NCI-H2227 treated with DMSO at 0.1 percent for 48 hours (cell line): ENCODE results near the gene ZNHIT1.

ENCODE experiments used
- DNase-seq: peaks from one replicate; lab custom pipeline; 2025; lab: John Stamatoyannopoulos, UW

ZNHIT1 gene

DNA sequence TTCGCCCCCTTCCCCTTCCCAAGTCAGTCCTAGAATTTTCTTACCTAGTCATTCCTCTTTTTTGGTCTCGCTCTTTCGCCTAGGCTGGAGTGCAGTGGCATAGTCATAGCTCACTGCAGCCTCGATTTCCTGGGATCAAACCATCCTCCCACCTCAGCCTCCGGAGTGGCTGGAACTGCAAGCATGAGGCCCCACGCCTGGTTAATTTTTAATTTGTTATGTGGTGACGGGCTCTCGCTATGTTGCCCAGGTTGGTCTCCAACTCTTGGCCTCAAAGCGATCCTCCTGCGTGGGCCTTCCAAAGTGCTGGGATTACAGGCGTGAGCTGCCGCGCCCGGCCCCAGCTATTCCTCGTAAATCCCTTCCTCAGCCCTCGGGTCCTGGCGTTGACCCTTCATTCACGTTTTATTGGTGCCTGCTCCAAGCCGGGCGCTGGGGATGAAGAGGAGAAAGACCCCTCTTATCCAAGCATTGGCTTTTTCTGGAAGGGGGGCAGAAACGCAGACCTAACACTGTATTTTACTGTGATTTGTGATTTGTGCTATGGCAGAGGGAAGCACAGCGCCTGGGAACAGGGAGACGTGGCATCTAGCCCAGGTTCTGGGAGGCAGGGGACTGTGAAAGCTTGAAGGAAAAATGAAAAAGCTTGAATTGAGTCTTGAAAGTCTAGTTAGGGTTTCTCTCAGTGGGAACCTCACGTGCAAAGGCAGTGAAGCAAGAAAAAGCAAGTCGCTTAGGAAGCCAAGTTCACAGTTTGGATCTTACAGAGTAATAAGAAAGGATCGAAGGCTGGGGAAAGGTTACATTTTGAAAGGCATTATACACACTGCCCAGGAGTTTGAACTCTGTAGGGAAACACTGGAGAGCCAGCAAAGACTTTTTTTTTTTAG, 516 bp downstream of the ZNHIT1 start:
- DNase-seq, result no peak

DNA sequence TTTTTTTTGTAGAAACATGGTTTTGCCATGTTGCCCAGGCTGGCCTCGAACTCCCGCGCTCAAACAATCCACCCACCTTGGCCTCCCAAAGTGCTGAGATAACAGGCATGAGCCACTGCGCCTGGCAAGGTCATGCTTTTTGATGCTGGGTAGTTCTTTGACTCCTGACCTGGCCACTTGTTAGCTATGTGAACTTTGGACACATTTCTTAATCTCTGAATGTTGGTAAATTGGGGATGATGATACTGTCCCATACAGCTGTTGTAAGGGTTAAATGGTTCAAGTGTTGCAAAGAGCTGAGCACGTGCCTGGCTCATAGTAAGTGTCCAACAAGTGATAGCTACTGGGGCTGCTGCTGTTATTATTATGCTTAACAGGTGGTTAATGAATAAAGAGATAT, 2.3 kb downstream of the ZNHIT1 start:
- DNase-seq, result no peak

DNA sequence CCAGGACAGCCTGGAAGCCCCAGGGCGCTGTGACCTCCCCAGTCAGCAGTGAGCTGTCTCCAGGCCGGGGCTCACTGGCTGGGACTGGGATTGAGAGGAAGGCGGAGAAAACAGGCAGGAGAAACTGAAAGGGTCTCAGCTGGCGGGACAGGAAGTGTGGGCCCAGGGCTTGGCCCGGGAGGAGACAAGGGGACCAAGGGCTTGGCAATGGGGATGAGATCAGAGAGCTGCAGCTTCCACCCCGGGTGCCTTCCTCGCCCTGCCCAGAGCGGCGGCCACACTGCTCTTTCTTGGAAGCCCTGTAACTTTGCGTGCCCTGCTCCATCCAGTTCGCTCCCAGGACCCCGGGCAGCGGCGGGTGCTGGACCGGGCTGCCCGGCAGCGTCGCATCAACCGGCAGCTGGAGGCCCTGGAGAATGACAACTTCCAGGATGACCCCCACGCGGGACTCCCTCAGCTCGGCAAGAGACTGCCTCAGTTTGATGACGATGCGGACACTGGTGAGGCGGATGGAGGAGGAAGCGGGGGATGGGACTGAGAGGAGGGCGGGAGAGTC, 4.4 kb downstream of the ZNHIT1 start:
- no peak for DNase-seq

DNA sequence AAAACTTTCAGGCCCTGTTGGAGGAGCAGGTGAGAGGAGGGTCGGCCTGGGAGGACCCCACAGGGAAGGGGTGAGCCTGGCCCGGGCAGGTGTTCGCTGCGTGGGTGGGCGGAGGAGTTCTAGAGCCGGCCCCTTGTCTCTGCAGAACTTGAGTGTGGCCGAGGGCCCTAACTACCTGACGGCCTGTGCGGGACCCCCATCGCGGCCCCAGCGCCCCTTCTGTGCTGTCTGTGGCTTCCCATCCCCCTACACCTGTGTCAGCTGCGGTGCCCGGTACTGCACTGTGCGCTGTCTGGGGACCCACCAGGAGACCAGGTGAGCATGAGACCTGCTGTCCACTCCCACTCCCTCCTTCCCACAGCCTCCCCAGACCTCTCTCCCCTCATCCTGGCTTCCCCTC, 5.6 kb downstream of the ZNHIT1 start:
- DNase-seq, result no peak

DNA sequence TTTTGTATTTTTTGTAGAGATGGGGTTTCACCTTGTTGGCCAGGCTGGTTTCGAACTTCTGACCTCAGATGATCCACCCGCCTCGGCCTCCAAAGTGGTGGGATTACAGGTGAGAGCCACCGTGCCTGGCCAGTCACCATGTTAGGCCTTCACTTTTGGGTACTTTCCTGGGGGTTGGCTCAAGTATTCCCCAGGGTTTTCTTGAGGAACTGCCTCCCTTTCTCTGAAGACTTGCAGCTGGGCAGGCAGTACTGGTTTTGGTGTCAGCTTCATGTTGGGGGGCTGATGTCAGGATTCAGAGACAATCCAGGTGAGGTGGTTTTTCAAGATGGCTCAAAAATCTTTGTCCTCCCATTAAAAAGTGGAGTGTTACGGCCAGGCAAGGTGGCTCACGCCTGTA, 7.7 kb downstream of the ZNHIT1 start:
- no peak for DNase-seq

DNA sequence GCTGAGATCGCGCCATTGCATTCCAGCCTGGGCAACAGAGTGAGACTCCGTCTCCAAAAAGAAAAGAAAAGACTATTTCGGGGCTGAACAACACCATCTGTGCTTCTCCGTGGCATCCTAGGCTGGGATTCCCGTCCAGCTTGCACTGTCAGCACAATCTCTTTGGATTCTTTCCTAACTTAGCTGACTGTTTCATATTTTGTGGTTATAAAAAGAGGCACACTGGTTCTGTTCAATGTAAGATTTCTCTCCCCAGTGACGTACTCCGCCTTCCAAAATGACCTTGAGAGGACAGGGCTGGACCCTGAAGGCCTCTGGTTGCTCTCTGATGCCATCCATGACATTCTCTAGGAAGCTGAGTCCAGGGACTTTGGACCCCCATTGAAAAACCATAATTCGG, 8.8 kb downstream of the ZNHIT1 start:
- no peak for DNase-seq

DNA sequence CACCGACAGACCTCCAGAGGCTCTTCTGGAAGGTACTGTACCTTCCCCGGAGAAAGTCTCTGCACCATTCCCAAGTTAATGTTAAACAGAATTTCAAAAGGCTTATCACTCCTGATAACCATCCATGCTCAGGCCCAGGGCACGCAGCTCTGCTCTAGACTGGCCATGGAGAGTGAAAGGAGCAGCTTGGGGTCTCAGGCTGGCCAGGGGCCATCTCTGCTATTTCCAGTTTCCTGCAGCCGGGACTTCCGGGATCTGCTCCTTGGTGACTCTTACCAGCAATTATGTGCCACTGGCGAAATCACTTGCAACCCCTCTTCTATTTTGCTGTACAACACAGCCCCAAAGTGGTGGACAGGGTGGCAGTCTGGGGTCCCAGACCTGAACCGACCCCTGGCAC, 13.7 kb downstream of the ZNHIT1 start:
- DNase-seq, result no peak

DNA sequence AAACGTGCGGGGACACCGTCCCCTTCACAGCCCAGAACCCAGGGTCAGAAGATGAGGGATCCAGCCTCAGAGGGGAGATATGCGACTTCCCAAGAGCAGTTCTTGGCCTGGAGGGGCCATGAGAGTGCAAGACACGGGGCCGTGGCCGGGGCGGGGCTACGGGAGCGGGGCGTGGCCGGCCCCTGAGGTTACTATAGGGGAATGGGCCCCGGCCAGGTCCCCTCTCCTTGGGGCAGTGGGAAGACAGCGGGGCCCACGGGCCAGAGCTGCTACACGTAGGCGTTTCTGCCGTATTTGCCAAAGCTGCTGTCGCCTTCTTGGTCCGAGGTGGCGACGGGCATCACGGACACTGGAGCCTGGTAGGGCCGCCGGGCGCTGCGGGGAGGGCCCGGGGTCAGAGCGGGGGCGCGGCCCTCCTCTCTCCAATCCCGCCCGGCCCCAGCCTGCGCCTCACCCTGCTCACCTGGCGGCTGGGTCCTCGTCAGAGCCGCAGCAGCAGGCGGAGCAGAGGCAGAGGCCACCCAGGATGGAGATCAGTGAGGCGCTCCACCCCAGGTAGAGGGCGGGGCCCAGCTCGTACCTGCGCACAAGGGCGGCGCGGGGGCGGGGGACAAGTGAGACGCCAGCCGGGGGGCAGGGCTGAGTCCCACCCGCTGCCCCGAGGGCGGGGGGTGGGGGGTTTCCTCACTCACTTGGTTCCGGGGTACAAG, 14.3 kb downstream of the ZNHIT1 start:
- no peak for DNase-seq

DNA sequence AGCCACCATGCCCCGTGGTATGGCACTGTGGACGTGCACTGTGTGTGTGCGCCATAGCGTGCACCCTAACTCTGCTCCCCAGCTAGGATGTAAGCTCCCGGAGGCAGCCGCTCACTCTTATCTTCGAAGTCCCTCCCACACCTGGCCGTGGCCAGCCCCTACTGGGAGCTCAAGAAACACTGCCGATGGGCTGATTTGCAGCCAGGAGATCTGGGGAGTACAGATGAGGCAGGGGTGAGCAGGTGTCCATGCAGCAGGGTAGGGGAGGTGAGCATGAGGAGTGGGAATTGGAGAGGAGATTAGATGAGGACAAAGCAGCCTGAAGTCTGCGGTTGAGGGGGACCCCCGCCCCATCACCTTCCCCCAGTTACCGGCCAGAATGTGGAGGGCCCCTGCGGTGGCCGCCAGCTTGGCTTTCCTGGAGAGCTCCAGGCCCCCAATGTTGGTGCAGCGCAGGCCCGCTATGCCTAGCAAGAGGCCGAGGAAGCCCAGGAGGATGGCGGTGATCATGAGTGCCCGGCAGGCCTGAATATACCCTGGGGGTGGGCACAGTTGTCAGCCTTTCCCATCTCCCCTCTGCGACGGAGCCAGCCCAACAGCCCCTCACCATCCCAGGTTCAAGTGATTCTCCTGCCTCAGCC, 16.1 kb downstream of the ZNHIT1 start:
- DNase-seq, result no peak

DNA sequence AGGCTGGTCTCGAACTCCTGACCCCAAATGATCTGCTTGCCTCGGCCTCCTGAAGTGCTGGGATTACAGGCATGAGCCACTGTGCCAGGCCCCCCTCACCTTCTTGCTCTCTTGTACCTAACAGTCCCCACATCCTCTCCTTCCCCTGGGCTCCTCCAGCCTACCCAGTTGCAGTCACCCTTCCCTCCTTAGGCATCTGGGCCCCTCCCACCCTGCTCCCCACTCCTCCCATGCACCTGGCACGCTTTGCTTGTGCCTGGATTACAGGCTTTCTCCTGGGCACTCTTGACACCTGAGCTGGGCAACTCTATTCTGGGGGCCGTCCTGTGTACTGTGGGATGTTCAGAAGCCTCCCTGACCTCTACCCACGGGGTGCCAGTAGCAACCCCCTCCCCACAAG, 16.7 kb downstream of the ZNHIT1 start:
- DNase-seq, result no peak

DNA sequence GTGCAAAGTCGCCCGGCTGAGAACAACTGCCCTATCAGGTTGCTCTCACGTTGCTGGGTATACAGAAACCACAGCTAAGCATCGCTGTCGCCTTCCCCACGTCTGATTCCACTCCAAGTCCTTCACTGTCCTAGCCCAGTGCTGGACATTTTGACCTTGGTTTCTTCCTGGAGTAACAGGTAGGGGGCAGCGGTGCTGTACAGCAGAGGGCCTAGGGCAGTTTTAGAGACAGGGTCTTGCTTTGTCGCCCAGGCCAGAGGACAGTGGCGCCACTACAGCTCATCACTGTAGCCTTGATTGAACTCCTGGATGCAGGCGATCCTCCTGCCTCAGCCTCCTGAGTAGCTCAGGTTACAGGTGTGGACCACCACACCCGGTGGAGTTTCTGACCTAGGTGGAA, 17.1 kb downstream of the ZNHIT1 start:
- no peak for DNase-seq

DNA sequence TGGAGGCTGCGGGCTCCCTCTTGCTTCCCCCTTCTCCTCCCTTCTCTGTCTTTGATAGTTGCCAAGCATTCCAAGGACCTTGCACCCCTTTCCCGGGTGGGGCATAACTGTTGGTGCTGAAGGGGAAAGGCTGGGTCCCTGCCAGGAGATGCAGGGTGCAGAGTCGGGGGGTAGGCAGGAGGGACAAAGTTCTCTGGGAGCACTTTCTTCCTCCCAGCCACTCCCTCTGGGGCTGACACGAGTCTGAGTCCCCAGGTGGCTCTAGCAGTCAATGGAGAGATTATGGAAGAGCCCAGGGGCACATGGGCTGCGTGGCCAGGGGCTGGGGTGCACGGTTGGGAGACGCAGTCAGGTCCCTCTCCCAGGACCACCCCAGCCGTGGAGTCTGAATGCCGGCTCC, 17.6 kb downstream of the ZNHIT1 start:
- no peak for DNase-seq

DNA sequence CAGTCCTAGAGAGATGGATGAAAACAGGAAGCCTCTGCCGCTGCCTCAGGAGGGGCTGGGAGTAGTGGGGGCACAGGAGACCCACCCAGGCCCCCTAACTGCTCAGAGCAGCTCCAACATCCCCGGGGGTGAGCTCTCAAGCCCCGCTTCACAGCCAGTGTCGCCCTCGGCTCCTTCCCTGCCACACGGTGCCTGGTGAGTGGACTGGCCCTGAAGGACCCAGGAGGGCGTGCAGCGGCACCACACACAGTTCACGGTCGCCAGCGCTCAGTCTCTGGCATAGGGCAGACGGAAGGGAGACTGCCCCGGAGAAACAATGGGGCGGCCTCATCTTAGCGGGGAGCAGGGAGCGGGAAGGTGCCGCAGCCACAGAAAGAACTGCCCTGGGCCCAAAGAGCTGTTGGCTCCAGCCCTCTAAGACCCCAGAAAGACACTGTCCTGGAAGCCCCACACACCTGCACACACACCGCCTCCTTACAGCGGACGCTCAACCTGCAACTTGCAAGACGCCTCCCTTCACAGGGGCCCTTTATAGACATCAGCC, 18.4 kb downstream of the ZNHIT1 start:
- no peak for DNase-seq

DNA sequence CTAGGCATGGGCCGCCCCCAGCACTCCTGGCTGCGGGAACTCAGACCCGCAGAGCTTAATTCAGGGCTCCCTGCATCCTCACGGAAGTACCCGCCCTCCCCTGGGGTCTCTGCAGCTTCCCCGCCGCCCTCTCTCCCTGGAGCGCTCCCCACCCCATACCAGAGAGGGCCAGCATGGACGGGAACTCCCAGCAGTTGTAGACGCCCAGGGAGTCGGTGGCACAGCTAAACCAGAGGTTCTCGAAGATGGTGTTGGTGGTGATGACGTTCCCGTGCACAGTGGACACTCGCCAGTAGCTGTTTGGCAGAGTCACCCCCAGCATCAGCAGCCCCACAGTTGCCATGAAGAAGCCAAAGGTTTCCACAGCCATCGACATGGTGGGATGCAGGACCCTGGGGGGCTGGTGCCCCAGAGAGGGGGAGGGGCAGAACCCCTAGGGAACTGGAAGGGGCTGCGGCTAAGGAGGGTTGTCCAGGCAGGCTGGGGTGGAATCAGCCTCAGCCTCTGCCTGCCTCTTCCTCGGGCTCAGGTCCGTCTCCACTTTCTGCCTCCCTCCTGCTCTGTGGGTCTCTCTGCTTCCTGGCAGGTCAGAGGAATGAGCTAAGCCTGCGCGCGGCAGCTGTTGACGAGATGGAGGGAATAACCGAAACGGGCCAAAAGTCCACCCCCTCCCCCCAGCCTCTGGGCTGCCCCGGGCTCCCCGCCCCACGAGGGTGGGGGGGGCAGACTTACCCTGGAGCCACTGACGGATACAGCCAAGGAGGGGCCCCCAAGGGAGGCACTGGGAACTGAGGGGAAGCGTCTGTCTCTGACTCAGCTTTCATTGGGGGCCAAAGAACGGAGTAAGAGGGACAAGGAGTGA, 19.5 kb downstream of the ZNHIT1 start, which contains the start of gene CLDN15:
TSS of gene CLDN15 (minus strand) at position 597 of the 862 bp plus-strand sequence. CDS start at position 376, 221 bp downstream.
- no peak for DNase-seq

DNA sequence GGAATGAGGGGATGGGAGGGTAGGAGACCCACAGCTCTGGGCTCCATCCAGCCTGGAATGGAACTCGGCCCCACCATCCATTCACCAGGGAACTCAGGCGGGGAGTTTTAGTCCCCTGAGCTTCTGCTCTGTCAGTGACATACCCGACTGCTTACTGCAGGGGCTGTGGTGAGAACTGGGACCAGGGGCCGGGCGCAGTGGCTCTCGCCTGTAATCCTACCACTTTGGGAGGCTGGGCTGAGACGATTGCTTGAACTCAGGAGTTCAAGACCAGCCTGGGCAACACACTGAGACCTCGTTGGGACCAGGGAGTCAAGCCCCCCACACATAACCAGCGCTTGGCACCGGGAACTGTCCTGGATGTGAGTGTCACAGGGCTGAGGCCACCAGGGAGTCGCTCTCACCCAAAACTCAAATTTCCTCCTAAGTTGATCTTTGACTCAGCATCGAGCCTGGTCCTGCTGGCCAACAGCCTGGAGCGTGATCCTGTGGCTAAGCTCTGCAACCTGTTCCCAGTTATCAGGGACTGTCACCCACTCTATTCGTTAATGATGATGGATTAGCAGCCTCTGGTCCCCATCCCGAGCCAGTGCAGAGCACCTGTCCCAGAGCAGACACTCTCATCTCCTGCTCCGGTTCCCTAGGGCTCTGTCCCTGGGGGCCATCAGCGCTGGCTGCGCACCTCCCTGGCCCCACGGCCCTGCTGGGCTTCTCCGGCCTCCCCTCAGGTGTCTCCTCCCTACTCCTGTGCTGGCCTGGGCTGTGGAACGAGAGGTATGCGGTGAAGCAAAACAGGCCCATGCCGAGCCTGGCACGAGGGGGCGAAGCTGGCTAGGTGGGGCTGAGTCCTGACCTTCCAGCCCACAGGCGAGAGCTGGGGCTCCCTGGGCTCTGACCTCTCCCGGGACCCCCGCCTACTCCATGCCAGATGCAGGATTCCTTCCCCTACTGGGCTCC, 20.5 kb downstream of the ZNHIT1 start:
- DNase-seq, result no peak

DNA sequence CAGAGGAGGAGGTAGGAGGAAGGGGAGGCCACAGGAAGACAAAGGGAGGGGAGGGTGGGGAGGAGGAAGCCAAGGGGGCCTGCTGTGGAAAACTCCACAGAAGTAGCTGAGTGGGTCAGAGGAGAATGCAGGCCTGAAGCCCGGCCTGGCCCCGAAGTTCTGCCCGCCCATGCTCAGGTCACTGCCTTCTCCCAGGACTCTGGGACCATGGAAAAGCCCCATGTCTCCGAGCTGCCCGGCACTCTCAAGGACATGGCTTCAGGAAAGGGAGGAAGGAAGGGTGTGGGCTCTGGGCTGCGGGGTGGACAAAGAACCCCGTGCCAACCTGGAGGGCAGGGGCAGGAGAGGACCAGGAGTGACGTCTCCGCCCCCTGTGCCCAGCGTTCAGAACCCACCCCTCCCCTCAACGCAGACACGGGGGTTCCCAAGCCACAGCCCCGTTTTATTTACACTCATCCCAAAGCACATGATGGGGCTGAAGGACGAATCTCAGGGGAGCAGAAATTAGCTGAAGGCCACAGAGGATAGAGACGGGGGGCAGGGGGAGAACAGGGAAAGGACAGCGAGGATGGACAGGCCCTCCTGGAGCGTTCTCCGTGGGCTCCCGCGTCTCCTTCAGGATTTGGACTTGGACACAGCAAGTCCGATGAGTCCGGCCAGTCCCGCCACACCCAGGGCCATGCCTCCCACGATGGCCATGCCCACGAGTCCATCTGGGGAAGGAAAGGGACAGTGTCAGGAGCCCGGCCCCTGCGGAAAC, 21.4 kb downstream of the ZNHIT1 start:
- DNase-seq, result no peak

DNA sequence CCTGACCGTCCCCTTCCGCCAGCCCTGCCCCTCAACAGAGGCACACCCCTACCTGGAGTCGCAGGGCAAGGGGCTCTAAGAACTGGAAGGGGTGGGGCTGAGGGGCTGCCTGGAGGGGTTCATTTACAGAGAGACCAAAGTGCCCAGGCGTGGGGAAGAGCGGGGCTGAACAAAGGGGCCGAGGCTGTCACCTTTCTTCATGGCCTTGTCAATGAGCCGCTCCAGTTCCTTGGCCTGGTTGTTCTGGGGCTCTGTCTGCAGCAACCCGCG, 21.9 kb downstream of the ZNHIT1 start:
- DNase-seq, result no peak

DNA sequence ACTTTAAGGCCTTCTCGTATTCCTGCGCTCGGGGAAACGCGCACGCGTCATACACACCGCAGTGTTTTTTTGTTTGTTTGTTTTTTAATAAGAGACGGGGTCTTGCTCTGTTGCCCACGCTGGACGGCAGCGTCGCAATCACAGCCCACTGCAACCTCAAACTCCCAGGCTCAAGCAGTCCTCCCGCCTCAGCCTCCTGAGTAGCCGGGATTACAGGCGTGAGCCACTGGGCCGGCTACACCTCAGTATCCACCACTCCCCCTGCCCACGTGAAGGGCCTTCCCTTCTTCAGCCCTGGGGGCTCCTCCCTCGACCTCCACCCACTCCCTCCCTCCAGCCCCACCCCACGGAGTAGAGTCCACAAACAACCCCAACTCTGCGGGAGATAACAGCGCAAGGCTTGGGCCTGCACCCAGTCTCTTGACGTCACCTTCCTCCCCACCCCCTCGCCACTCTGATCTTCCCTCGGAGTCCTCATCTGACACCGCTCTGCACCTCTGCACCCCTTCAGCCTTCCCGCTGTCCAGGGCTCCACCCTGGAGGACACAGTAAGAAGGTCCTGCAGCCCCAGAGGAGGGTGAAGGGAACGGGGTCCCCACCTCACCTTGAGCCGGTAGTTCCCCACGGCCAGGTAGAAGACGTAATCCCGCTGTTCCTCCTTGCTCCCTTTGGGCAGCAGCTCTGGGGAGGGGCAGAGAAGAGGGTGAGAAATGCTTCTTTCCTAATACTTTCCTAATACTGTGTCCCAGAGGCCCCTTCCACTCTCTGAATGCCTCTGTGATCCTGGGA, 22.5 kb downstream of the ZNHIT1 start:
- no peak for DNase-seq

DNA sequence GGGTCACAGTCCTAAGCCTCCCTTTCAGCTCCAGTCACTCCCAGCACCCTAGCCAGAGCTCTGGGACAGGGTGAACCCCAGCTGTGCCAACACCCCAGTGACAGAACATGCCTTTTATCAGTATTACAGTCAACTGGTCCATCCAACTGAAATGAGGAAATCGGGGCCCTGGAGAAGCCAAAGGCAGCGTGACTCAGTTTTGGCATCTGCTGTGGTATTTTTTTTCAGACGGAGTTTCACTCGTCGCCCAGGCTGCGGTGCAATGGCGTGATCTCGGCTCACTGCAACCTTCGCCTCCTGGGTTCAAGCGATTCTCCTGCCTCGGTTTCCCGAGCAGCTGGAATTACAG, 23.0 kb downstream of the ZNHIT1 start:
- no peak for DNase-seq
